HFF-Myc (cell line): ENCODE data around the gene ENKD1.
A peak's percentile ranks its signal among the peaks of the same experiment; 100 is the strongest.

Source experiments
- DNase-seq: peaks from one replicate; pipeline ENCODE4 v3.0.0-alpha.2; 2011; ENCODE audit warnings: low read depth; ENCODE audit errors: extremely low read depth
- H3K4me3 ChIP-seq: replicated peaks from 2 replicates; pipeline ENCODE4 v1.5.1; 2011; ENCODE audit warnings: low read depth, mild to moderate bottlenecking, control low read depth, low read length
- CTCF ChIP-seq: IDR thresholded peaks from 2 replicates; pipeline ENCODE4 v1.5.1; 2012; ENCODE audit warnings: mild to moderate bottlenecking, low read depth, low read length, control low read depth; ENCODE audit errors: missing control alignments

Gene ENKD1

DNA sequence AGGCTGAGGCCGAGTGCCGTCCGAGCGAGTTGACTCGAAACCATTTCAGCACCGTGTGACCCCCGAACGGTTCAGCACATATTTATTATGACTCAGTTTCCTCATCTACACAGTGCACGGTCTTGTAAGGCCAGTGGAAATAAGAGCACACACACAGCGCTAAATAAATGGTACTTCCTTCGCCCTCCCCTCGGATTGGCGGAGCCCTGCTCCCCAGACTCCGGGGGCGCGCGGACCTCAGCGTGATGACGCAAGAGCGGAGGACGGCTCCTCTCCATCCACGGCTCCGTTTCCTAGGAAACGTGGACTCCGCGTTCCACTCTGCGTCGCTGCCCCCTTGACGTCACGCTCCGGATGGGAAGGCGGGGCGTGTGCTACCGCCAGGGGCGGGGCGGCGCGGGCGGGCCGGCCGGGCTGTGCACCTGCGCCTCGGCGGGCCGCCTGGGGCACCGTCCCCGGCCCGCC, 6.0 kb downstream of the ENKD1 start, which contains the start of gene PARD6A:
Gene PARD6A (plus strand): TSS at position 397 of the 465 bp plus-strand sequence. CDS start 79 bp downstream, outside the sequence.
- peak; percentile 75 for DNase-seq
- peak within 1 kb of the TSS; percentile 82 for H3K4me3 ChIP-seq
- no peak for TF ChIP-seq CTCF

- DNase-seq = no peak
- peak within 1 kb of the TSS; percentile 82 for H3K4me3 ChIP-seq
- no peak for TF ChIP-seq CTCF
These were observed 6.6 kb downstream of the ENKD1 start, which contains the start of gene ACD for GRCh38 chr16:67659675-67660563. Gene ACD (minus strand): TSS chr16:67660260. CDS start chr16:67660220, 40 bp downstream.

DNA sequence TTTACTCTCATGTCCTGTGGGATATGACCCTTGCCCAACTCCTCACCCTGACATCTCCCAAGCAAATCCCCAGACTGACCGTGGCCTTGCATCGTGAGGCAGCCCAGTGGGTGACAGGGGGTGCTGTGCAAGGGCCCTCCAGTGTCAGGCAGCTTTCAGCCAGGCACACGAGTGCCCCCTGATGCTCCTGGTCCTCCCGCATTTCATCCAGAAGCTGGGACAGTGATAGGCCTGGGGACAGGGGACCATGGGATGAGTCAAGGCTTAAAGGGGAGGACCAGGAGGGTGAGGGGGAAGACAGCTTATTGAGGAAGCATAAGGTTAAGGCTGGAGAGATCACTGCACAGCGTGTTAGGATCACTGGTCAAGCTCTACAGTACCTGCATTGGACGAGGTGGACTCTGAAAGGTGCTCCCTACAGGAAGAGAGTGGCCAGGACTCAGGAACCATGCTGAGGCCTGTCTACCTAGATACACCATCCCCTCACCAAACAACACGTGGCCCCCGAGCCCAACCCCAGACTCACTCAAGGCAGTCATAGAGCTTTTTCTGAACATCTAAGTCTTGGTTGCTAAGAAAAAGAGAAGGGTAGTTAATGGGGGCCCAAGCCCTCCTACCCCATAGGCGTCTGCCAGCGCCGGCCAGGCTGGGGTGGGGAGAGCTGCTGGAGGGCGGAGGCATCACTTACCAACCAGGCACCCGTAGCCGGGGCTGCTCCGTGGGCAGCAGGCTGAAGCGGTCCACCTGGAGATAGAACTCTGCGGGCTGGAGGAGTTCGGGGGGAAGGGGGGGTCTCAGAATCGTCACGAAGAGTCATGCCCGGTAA, 7.5 kb downstream of the ENKD1 start:
- TF ChIP-seq CTCF = no peak
- peak overlapping the region; percentile 82 for H3K4me3 ChIP-seq
- no peak for DNase-seq

GRCh38 chr16:67657751-67658518, 8.6 kb downstream of the ENKD1 start:
- TF ChIP-seq CTCF = no peak
- H3K4me3 ChIP-seq = no peak overlapping the region
- DNase-seq = no peak

GRCh38 chr16:67657017-67657608, 9.4 kb downstream of the ENKD1 start:
- H3K4me3 ChIP-seq = no peak overlapping the region
- TF ChIP-seq CTCF = no peak
- DNase-seq = no peak

DNA sequence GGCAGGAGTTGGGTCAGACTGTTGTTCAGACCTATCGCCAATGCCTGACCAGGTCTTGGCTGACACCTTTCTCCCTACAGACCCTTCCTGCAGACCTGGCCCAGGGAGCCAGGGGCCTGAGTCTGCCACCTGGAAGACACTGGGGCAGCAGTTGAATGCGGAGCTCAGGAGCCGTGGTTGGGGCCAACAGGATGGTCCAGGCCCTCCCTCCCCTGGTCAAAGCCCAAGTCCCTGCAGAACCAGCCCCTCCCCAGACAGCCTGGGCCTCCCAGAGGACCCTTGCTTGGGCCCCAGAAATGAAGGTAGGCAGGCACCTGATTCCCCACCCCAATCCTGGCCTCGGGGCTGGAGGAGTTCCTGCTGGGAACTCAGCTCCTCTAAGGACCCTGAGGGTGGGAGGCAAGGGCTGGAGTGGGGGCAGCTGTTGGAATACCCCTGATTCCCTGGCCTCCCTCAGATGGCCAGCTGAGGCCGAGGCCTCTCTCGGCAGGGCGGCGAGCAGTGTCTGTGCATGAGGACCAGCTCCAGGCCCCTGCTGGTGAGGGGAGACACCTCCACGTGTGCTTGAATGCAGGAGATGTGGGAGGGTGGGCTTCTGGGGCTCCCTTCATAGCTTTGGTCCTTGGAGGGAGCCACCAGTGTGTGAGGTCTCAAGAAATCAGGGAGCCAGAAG, 10.1 kb downstream of the ENKD1 start:
- no peak overlapping the region for H3K4me3 ChIP-seq
- DNase-seq = no peak
- TF ChIP-seq CTCF = no peak
